ENCODE data around the gene TNIK. TPM values are rescaled to one million over a fixed set of nuclear protein-coding genes. Genes with fewer than 3 reads are reported as not detected.
"Not testable (repeated sequence)": the region's sequence is repeated elsewhere in the genome, so short reads cannot be mapped to it uniquely, and the experiment has no call there.

The TNIK gene
- total RNA-seq, 1 donor from 2014 or later, result 2.5 TPM

DNA sequence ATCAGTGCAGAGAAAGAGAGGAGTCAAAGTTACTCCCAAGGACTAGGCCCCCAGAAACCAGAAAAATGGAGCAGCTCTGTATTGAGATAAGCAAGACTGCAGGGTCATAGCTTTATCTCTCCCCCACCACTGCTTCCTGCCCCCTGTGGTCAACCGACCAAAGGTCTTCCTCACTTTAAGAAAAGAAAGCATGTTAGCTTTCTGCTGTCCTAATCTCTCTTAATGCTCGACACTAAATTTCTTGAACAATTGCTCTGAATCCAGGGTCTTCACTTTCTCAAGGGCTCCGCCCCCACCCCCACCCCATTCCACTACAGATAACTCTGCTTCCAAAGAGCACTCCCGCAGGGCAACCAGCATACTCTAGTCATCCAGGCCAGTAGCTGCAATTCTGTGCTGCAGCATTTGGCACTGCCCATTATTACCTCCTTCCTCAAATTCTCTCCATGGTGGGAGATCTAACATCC, 31.9 kb downstream of the TNIK start:
- Mint-ChIP-seq H3K4me3 (no peak overlapping the region), H3K36me3 (ENCODE audit: low read depth) (no peaks in the 10 kb centered on the region), H3K27ac (no peak overlapping the region), H3K4me1 (no peaks in the 10 kb centered on the region), H3K9me3 (no peaks in the 10 kb centered on the region), H3K27me3 (no peaks in the 10 kb centered on the region)
- no peak for TF ChIP-seq CTCF (IDR thresholded peaks at IDR 0.05)
- ChIA-PET CTCF (no interaction called here), POLR2A (no interaction called here)
- intact Hi-C loops (cut with micrococcal nuclease), result no loop called here
- DNase-seq (no peak), ATAC-seq (ENCODE audit: low read depth) (no peak)

GRCh38 chr3:171427771-171428320, 32.4 kb downstream of the TNIK start:
- no peaks in the 10 kb centered on the region for H3K9me3 Mint-ChIP-seq
- no peaks in the 10 kb centered on the region for H3K36me3 Mint-ChIP-seq (ENCODE audit: low read depth)
- DNase-seq, result no peak
- TF ChIP-seq CTCF (IDR thresholded peaks at IDR 0.05), result no peak
- H3K4me3 Mint-ChIP-seq, result no peak overlapping the region
- POLR2A ChIA-PET, result no interaction called here
- H3K4me1 Mint-ChIP-seq, result no peaks in the 10 kb centered on the region
- intact Hi-C loops (cut with micrococcal nuclease), result no loop called here
- CTCF ChIA-PET, result no interaction called here
- H3K27me3 Mint-ChIP-seq, result no peaks in the 10 kb centered on the region
- ATAC-seq (ENCODE audit: low read depth), result no peak
- no peak overlapping the region for H3K27ac Mint-ChIP-seq

- H3K4me3 Mint-ChIP-seq; H3K27ac Mint-ChIP-seq; POLR2A ChIA-PET; H3K4me1 Mint-ChIP-seq; ATAC-seq (ENCODE audit: low read depth); CTCF ChIA-PET; DNase-seq; H3K27me3 Mint-ChIP-seq; H3K9me3 Mint-ChIP-seq; H3K36me3 Mint-ChIP-seq (ENCODE audit: low read depth); intact Hi-C loops (cut with micrococcal nuclease): not testable (repeated sequence)
These were observed 36.1 kb downstream of the TNIK start for GRCh38 chr3:171424063-171424462.

DNA sequence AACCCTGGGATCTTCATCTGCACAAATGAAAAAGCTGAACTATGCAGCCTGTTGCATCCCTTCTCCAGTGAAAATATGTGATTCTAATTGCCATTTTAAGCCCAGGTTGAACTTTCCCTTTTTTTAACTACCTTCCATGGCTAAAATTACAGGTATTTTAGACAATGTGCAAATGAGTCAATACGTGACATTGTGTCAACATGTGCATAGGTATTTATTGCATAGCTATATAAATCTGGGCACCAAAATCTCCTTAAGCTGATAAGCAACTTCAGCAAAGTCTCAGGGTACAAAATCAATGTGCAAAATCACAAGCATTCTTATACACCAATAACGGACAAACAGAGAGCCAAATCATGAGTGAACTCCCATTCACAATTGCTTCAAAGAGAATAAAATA, 37.4 kb downstream of the TNIK start:
- ATAC-seq (ENCODE audit: low read depth); intact Hi-C loops (cut with micrococcal nuclease); H3K4me1 Mint-ChIP-seq; H3K36me3 Mint-ChIP-seq (ENCODE audit: low read depth); H3K27ac Mint-ChIP-seq; H3K9me3 Mint-ChIP-seq; CTCF ChIA-PET; H3K27me3 Mint-ChIP-seq; H3K4me3 Mint-ChIP-seq; DNase-seq; POLR2A ChIA-PET: not testable (repeated sequence)

DNA sequence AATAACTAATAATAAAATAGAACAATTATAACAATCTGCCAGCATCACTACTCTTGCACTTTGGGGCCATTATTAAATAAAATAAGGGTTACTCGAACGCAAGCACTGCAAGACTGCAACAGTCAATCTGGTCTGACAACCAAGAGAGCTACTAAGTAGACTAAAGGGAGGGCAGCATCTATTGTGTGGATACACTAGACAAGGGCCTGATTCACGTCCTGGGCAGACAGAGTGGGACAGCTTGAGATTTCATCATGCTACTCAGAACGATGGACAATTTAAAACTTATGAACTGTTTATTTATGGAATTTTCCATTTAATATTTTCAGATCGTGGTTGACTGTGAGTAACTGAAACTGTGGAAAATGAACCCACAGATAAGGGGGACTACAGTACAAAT, 39.5 kb downstream of the TNIK start:
- H3K4me3 Mint-ChIP-seq, result no peak overlapping the region

DNA sequence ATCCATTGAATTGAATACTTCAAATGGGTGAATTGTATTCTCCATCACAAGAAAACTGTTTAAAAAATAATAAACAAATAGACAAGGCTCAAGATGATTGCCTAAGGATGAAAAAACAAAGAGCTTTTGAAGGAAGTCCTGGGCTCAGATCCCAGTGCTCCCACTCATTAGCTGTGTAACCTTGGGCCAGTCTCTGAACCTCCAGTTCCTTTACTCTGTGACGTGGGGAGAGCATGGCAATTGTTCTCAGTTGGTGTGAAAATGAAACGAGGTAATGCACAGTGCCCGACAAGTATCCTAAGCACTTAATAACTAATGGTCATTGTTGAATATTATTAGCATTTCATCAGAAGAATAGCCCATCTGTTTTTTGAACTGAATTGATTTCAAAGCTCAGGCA, 40.7 kb downstream of the TNIK start:
- Mint-ChIP-seq H3K9me3 (no peaks in the 10 kb centered on the region), H3K27me3 (peaks cover 2% of the 10 kb centered on the region), H3K4me1 (no peaks in the 10 kb centered on the region), H3K4me3 (no peak overlapping the region), H3K27ac (no peak overlapping the region), H3K36me3 (ENCODE audit: low read depth) (no peaks in the 10 kb centered on the region)
- ChIA-PET POLR2A (no interaction called here), CTCF (no interaction called here)
- ATAC-seq (ENCODE audit: low read depth) (no peak), DNase-seq (no peak)
- no peak for TF ChIP-seq CTCF (IDR thresholded peaks at IDR 0.05)
- intact Hi-C loops (cut with micrococcal nuclease), result no loop called here

More for the DNA sequence above, 39.5 kb downstream of the TNIK start:
- intact Hi-C loops (cut with micrococcal nuclease), result no loop called here
- no peak overlapping the region for H3K27ac Mint-ChIP-seq
- POLR2A ChIA-PET, result no interaction called here
- ATAC-seq (ENCODE audit: low read depth), result no peak
- no peaks in the 10 kb centered on the region for H3K36me3 Mint-ChIP-seq (ENCODE audit: low read depth)
- H3K27me3 Mint-ChIP-seq, result peaks cover 2% of the 10 kb centered on the region
- no peaks in the 10 kb centered on the region for H3K4me1 Mint-ChIP-seq
- TF ChIP-seq CTCF (IDR thresholded peaks at IDR 0.05), result no peak
- CTCF ChIA-PET, result no interaction called here
- H3K9me3 Mint-ChIP-seq, result no peaks in the 10 kb centered on the region
- no peak for DNase-seq
